Neural cell (in vitro differentiated cells): ENCODE measurements around the gene MPPED1.

Experiments used
- CTCF ChIP-seq: fragments of 450-650 bp; IDR thresholded peaks from 2 replicates; pipeline ENCODE4 v1.5.1; 2014; ENCODE audit warnings: antibody characterized with exemption, mild to moderate bottlenecking, moderate library complexity; ENCODE audit not compliant: poor library complexity, severe bottlenecking
- EP300 ChIP-seq: fragments of 450-650 bp; conservative IDR thresholded peaks from 2 replicates; pipeline ENCODE4 v1.6.1; 2014; ENCODE audit warnings: antibody characterized with exemption, mild to moderate bottlenecking, moderate library complexity; ENCODE audit not compliant: poor library complexity, severe bottlenecking
- MXI1 ChIP-seq: fragments of 450-650 bp; conservative IDR thresholded peaks from 2 replicates; pipeline ENCODE4 v1.6.1; 2014; ENCODE audit warnings: antibody characterized with exemption, mild to moderate bottlenecking; ENCODE audit not compliant: poor library complexity, severe bottlenecking
- POLR2AphosphoS5 ChIP-seq: IDR thresholded peaks from 2 replicates; pipeline ENCODE4 v1.6.1; 2012
- SMC3 ChIP-seq: fragments of 450-650 bp; conservative IDR thresholded peaks from 2 replicates; pipeline ENCODE4 v1.6.1; 2014; ENCODE audit warnings: antibody characterized with exemption, mild to moderate bottlenecking, moderate library complexity; ENCODE audit not compliant: poor library complexity

DNA sequence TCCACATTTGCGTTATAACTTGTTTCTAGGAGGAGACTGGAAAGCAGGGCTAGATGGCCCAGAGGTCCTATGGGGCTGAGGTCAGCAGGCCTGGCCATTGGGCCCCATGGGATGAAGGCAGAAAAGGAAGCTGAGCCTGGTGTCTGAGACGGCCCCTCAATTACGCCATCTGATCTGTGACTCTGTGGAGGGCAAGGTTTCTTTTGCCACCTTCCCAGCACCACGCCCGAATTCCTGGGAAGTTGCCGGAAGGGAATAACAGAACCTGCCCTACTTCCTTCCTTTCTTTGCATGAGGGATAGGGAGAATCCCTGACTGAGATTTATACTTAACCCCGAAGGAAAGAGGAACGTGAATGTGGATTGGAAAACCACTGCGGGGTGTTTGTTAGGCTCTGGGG is 118.1 kb downstream of the MPPED1 start:
- TF ChIP-seq CTCF (no peak), POLR2AphosphoS5 (no peak), SMC3 (no peak), MXI1 (no peak), EP300 (no peak)
